B cell (primary cell): Measurements from ENCODE around the gene PALLD.

Source experiments
- CTCF ChIP-seq: fragments of 200-600 bp; IDR thresholded peaks from one replicate; pipeline ENCODE4 v1.8.0; 2022; ENCODE audit warnings: antibody characterized with exemption, mild to moderate bottlenecking
- EZH2 ChIP-seq: IDR thresholded peaks from 2 replicates; pipeline ENCODE4 v1.6.1; 2012; ENCODE audit warnings: borderline replicate concordance, low read depth, mild to moderate bottlenecking, moderate library complexity, low read length; ENCODE audit not compliant: insufficient read depth, poor library complexity, severe bottlenecking

GRCh38 chr4:168483811-168484210 lies 13.0 kb upstream of the PALLD start:
- TF ChIP-seq CTCF (no peak), EZH2 (no peak)
